ENCODE results near the gene CTDSPL2. TPM values are rescaled to one million over a fixed set of nuclear protein-coding genes. Genes with fewer than 3 reads are reported as not detected.
A peak's percentile ranks its signal among the peaks of the same experiment; 100 is the strongest.

The CTDSPL2 gene
- total RNA-seq, 4 donors from 2014 or later = 56.1 to 155 (median 87.7) TPM

GRCh38 chr15:44489464-44489863, 62.0 kb downstream of the CTDSPL2 start:
- Histone ChIP-seq H3K9me3 (no peaks in the 10 kb centered on the region), H3K4me3 (no peak overlapping the region), H3K4me1 (peaks cover 0 to 31% (median 0%) of the 10 kb centered on the region in 4 donors), H3K36me3 (peaks cover 0 to 54% (median 0%) of the 10 kb centered on the region in 3 donors), H3K27me3 (no peaks in the 10 kb centered on the region), H3K27ac (peak overlapping the region in 1 of 4 donors; percentile 38)
- TF ChIP-seq POLR2A (IDR thresholded peaks at IDR 0.05) = no peak
- TF ChIP-seq CTCF (IDR thresholded peaks at IDR 0.05) = no peak
- DNase-seq = no peak

GRCh38 chr15:44490622-44491021, 63.2 kb downstream of the CTDSPL2 start:
- Histone ChIP-seq H3K4me3 (no peak overlapping the region), H3K36me3 (peaks cover 0 to 58% (median 0%) of the 10 kb centered on the region in 3 donors), H3K9me3 (no peaks in the 10 kb centered on the region), H3K27ac (no peak overlapping the region), H3K4me1 (peaks cover 0 to 33% (median 0%) of the 10 kb centered on the region in 4 donors), H3K27me3 (no peaks in the 10 kb centered on the region)
- TF ChIP-seq POLR2A (IDR thresholded peaks at IDR 0.05) = no peak
- no peak for TF ChIP-seq CTCF (IDR thresholded peaks at IDR 0.05)
- no peak for DNase-seq

GRCh38 chr15:44492040-44492439, 64.6 kb downstream of the CTDSPL2 start:
- no peaks in the 10 kb centered on the region for H3K9me3 ChIP-seq
- peaks cover 0 to 63% (median 0%) of the 10 kb centered on the region in 3 donors for H3K36me3 ChIP-seq
- no peak for DNase-seq
- H3K27me3 ChIP-seq = no peaks in the 10 kb centered on the region
- TF ChIP-seq CTCF (IDR thresholded peaks at IDR 0.05) (no peak), POLR2A (IDR thresholded peaks at IDR 0.05) (no peak)
- H3K4me1 ChIP-seq = peaks cover 0 to 33% (median 0%) of the 10 kb centered on the region in 4 donors
- no peak overlapping the region for H3K4me3 ChIP-seq
- H3K27ac ChIP-seq = peak overlapping the region in 1 of 4 donors; percentile 63

GRCh38 chr15:44492672-44493071, 65.2 kb downstream of the CTDSPL2 start:
- no peak for DNase-seq
- H3K4me1 ChIP-seq = peaks cover 0 to 33% (median 0%) of the 10 kb centered on the region in 4 donors

GRCh38 chr15:44495562-44495961, 68.1 kb downstream of the CTDSPL2 start:
- no peak for DNase-seq
- Histone ChIP-seq H3K4me3 (no peak overlapping the region), H3K9me3 (no peaks in the 10 kb centered on the region), H3K27ac (no peak overlapping the region), H3K36me3 (peaks cover 0 to 66% (median 0%) of the 10 kb centered on the region in 3 donors), H3K27me3 (no peaks in the 10 kb centered on the region), H3K4me1 (peaks cover 0 to 24% (median 0%) of the 10 kb centered on the region in 4 donors)
- no peak for TF ChIP-seq POLR2A (IDR thresholded peaks at IDR 0.05)
- TF ChIP-seq CTCF (IDR thresholded peaks at IDR 0.05) = no peak

More at GRCh38 chr15:44492672-44493071, 65.2 kb downstream of the CTDSPL2 start:
- no peak overlapping the region for H3K4me3 ChIP-seq
- H3K27ac ChIP-seq = peak overlapping the region in 2 of 4 donors; percentile 34 to 41
- H3K36me3 ChIP-seq = peaks cover 0 to 63% (median 0%) of the 10 kb centered on the region in 3 donors
- TF ChIP-seq POLR2A (IDR thresholded peaks at IDR 0.05) (no peak), CTCF (IDR thresholded peaks at IDR 0.05) (no peak)
- no peaks in the 10 kb centered on the region for H3K27me3 ChIP-seq
- H3K9me3 ChIP-seq = no peaks in the 10 kb centered on the region

- Histone ChIP-seq H3K4me1 (no peaks in the 10 kb centered on the region), H3K36me3 (peaks cover 0 to 66% (median 0%) of the 10 kb centered on the region in 3 donors)
- DNase-seq = no peak
Observed at GRCh38 chr15:44500555-44500954, 73.1 kb downstream of the CTDSPL2 start.

More at GRCh38 chr15:44500555-44500954, 73.1 kb downstream of the CTDSPL2 start:
- H3K9me3 ChIP-seq = no peaks in the 10 kb centered on the region
- H3K27me3 ChIP-seq = no peaks in the 10 kb centered on the region
- H3K27ac ChIP-seq = no peak overlapping the region
- TF ChIP-seq POLR2A (IDR thresholded peaks at IDR 0.05) (no peak), CTCF (IDR thresholded peaks at IDR 0.05) (no peak)
- H3K4me3 ChIP-seq = no peak overlapping the region

Data from Peyer's patch (tissue), 4 donors.